Measurements from ENCODE around the gene WEE2. TPM values are rescaled to one million over a fixed set of nuclear protein-coding genes. Genes with fewer than 3 reads are reported as not detected.

Gene WEE2
- total and polyA plus RNA-seq, 2 experiments from 2014 or later, result 0.09 TPM; not detected in 1

DNA sequence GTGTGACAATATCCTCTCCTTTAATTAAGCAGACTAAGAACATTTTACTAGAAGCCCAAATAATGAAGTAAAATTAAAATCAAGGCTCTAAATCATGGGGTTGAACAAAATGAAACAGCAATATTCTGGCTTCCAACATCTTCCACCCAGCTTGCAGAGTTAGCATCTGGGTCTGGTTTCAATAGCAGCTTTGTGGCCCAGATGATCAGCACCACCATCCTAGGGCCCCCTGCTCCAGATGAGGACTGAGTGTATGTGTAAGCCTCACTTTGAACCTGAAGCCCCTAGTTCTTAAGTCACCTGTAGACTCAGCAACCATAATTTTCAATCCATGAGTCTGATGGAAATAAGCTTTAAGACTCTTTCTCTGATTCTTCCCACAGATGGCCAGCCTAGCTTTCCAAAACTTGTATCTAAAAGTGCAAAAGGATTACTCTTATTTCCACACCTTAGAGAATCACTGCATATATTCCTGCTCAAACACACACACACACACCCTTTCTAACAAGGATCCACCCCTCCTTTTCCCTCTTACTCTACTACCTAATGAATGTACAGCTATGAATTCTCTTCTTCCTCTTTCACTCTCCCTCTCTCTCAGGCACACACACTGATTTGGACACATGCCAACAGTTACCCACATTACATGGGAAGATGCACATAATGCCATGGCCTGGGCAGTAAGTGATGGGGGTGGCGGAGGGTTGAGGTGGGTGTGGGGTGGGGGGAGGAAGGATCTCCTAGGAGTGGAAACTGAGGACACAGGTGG is 9.7 kb upstream of the WEE2 start:
- peaks cover 19% of the 10 kb centered on the region for H3K4me1 ChIP-seq (ENCODE audit: low read depth)
- no peaks in the 10 kb centered on the region for H3K36me3 ChIP-seq
- H3K27ac ChIP-seq, result no peak overlapping the region
- TF ChIP-seq, protein P1, sequence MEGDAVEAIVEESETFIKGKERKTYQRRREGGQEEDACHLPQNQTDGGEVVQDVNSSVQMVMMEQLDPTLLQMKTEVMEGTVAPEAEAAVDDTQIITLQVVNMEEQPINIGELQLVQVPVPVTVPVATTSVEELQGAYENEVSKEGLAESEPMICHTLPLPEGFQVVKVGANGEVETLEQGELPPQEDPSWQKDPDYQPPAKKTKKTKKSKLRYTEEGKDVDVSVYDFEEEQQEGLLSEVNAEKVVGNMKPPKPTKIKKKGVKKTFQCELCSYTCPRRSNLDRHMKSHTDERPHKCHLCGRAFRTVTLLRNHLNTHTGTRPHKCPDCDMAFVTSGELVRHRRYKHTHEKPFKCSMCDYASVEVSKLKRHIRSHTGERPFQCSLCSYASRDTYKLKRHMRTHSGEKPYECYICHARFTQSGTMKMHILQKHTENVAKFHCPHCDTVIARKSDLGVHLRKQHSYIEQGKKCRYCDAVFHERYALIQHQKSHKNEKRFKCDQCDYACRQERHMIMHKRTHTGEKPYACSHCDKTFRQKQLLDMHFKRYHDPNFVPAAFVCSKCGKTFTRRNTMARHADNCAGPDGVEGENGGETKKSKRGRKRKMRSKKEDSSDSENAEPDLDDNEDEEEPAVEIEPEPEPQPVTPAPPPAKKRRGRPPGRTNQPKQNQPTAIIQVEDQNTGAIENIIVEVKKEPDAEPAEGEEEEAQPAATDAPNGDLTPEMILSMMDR (IDR thresholded peaks at IDR 0.05; ENCODE audit: low read depth, low read length), result no peak
- DNase-seq (ENCODE audit: low read depth in 1 of 2, low spot score in 1 of 2), result no peak
- no peaks in the 10 kb centered on the region for H3K9me3 ChIP-seq (ENCODE audit: low read depth)
- no peaks in the 10 kb centered on the region for H3K27me3 ChIP-seq
- no peak overlapping the region for H3K4me3 ChIP-seq

DNA sequence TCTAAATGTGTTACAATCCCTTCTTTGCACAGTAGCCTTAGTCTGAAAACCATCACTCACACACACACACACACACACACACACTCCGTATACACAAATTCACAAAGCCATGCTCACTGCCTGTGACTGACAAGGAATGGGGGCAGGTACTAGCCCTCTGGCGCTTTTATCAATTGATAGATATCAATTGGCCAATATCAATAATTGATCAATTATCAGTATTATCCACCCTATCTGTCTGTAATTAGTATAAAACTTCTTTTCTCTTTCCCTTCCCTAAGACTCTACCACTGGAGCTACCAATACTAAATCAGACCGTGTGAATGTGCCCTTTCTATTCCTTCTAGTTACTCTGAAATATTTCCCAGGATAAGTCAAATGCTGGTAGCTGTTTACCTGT is 8.3 kb upstream of the WEE2 start:
- peaks cover 19% of the 10 kb centered on the region for H3K4me1 ChIP-seq (ENCODE audit: low read depth)
- H3K36me3 ChIP-seq, result no peaks in the 10 kb centered on the region
- H3K4me3 ChIP-seq, result no peak overlapping the region
- no peak for DNase-seq (ENCODE audit: low read depth in 1 of 2, low spot score in 1 of 2)
- no peaks in the 10 kb centered on the region for H3K27me3 ChIP-seq
- TF ChIP-seq, protein P1 (IDR thresholded peaks at IDR 0.05; ENCODE audit: low read depth, low read length), result no peak
- H3K27ac ChIP-seq, result no peak overlapping the region
- no peaks in the 10 kb centered on the region for H3K9me3 ChIP-seq (ENCODE audit: low read depth)

DNA sequence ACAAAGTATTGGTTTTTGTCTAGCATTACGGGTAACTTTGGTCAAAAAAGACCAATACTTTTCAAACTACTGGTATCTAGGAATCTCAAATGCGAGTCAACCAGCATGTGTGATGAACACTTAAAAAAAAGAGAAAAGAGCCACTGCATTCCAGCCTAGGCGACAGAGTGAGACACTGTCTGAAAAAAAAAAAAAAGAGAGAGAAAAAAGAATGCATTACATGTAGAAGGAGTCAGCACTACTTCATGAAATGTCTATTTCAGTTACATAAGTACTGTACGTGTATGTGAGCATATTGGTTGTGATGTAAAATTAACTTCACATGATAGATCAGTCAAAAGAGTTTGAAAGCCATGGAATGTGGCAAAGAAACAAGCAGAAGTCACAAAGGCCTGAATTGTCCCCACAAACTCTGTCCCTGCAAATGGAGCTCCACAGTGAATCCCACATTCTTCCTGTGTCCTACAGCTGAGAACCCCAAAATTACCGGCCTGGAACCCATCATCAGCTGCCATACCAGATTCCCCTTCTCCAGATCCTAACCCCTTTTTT is 7.8 kb upstream of the WEE2 start:
- Histone ChIP-seq H3K27ac (no peak overlapping the region), H3K9me3 (ENCODE audit: low read depth) (no peaks in the 10 kb centered on the region), H3K4me3 (peak overlapping the region; percentile 95), H3K27me3 (no peaks in the 10 kb centered on the region), H3K4me1 (ENCODE audit: low read depth) (peaks cover 14% of the 10 kb centered on the region), H3K36me3 (no peaks in the 10 kb centered on the region)
- no peak for DNase-seq (ENCODE audit: low read depth in 1 of 2, low spot score in 1 of 2)
- TF ChIP-seq, protein P1 (IDR thresholded peaks at IDR 0.05; ENCODE audit: low read depth, low read length), result no peak

DNA sequence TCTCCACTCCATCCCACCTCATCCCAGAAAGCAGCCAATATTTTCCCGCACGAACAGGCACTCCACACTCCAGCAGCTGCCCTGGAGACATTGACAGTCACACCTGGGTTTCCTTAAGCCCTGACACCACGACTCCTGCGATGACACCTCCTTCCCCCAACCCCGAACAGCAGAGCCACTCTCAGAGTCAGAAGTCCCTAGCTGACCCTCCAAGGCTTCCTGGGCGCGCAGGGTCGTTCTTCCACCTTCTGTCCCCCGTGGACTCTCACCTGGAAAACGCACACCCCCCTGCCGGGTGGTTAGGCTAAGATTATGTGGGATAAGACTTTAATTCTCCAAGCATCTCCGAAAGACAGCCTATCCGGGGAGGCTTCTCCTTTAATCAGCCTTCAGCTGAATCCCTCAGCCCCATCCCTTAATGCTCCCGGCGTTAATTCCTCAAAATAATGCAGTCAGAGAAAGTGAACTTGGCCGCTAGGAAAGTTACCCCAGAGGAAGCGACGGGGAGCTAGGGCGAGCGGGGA is 7.2 kb upstream of the WEE2 start:
- H3K4me3 ChIP-seq, result peak overlapping the region; percentile 95
- no peaks in the 10 kb centered on the region for H3K27me3 ChIP-seq
- TF ChIP-seq, protein P1 (IDR thresholded peaks at IDR 0.05; ENCODE audit: low read depth, low read length), result no peak
- peaks cover 11% of the 10 kb centered on the region for H3K4me1 ChIP-seq (ENCODE audit: low read depth)
- H3K27ac ChIP-seq, result no peak overlapping the region
- no peaks in the 10 kb centered on the region for H3K36me3 ChIP-seq
- H3K9me3 ChIP-seq (ENCODE audit: low read depth), result no peaks in the 10 kb centered on the region
- DNase-seq (ENCODE audit: low read depth in 1 of 2, low spot score in 1 of 2), result peak in 1 of 2 donors; percentile 36

DNA sequence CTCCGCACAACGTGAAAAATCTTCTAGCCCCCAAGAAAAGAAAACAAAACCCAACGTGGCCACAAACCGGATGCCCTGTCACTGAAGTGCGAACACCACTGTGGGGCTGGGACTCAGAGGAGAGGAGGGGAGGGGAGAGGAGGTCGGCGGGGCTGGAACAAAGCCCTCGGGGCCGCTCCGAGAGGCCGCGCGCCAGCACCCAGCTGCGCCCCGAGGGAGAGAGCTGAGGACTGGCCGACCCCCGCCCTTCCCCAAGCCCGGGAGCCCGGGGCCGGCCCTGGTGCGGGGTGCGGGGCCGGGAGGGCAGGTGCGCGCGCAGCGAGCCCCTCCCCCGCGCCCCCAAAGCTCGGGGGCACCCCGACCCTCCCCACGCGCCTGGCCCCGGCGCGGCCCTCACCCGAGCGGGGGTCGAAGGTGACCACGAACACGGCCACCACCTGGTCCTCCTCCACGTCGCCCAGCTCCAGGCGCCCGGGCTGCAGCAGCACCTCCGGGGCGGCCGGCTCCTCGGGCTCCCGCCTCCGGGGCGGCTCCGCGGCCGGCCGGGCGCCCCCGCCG is 6.6 kb upstream of the WEE2 start:
- H3K27ac ChIP-seq, result peak overlapping the region; percentile 45
- peaks cover 8% of the 10 kb centered on the region for H3K4me1 ChIP-seq (ENCODE audit: low read depth)
- H3K27me3 ChIP-seq, result no peaks in the 10 kb centered on the region
- H3K36me3 ChIP-seq, result no peaks in the 10 kb centered on the region
- TF ChIP-seq, protein P1 (IDR thresholded peaks at IDR 0.05; ENCODE audit: low read depth, low read length), result no peak
- peak overlapping the region; percentile 95 for H3K4me3 ChIP-seq
- peak; percentile 29 to 68 for DNase-seq (ENCODE audit: low read depth in 1 of 2, low spot score in 1 of 2)
- no peaks in the 10 kb centered on the region for H3K9me3 ChIP-seq (ENCODE audit: low read depth)
